GM19455 (cell line): ENCODE results near the gene FOSL2.

Source experiments
- ATAC-seq: cut with Tn5 transposase; IDR thresholded peaks from one replicate; pipeline ENCODE4 v1.9.1; 2021; ENCODE audit not compliant: unreplicated experiment

The FOSL2 gene

GRCh38 chr2:28394331-28394877, 1.7 kb downstream of the FOSL2 start:
- no peak for ATAC-seq

GRCh38 chr2:28394997-28395333, 2.3 kb downstream of the FOSL2 start:
- no peak for ATAC-seq

GRCh38 chr2:28395334-28396061, 2.8 kb downstream of the FOSL2 start:
- ATAC-seq: no peak

- ATAC-seq: no peak
Observed at GRCh38 chr2:28397043-28397381, 4.4 kb downstream of the FOSL2 start.

GRCh38 chr2:28398101-28398834, 5.6 kb downstream of the FOSL2 start:
- ATAC-seq: no peak

GRCh38 chr2:28399289-28399688, 6.6 kb downstream of the FOSL2 start:
- ATAC-seq: no peak

GRCh38 chr2:28399956-28400355, 7.3 kb downstream of the FOSL2 start:
- no peak for ATAC-seq

- no peak for ATAC-seq
Observed at GRCh38 chr2:28400419-28400818, 7.8 kb downstream of the FOSL2 start.

GRCh38 chr2:28400921-28401320, 8.3 kb downstream of the FOSL2 start:
- no peak for ATAC-seq

- ATAC-seq: no peak
Observed at GRCh38 chr2:28401411-28401810, 8.8 kb downstream of the FOSL2 start.

GRCh38 chr2:28401948-28402550, 9.4 kb downstream of the FOSL2 start:
- no peak for ATAC-seq

GRCh38 chr2:28403370-28403956, 10.8 kb downstream of the FOSL2 start:
- no peak for ATAC-seq

GRCh38 chr2:28404086-28404485, 11.4 kb downstream of the FOSL2 start:
- no peak for ATAC-seq

- ATAC-seq: no peak
Observed at GRCh38 chr2:28405537-28405936, 12.9 kb downstream of the FOSL2 start.

- no peak for ATAC-seq
Observed at GRCh38 chr2:28406276-28407096, 13.8 kb downstream of the FOSL2 start.

GRCh38 chr2:28407131-28407975, 14.7 kb downstream of the FOSL2 start:
- ATAC-seq: no peak

- ATAC-seq: no peak
Observed at GRCh38 chr2:28407976-28408690, 15.5 kb downstream of the FOSL2 start.

GRCh38 chr2:28408764-28409599, 16.3 kb downstream of the FOSL2 start:
- ATAC-seq: no peak
